ENCODE data around the gene MTCL3.

Gene MTCL3

DNA sequence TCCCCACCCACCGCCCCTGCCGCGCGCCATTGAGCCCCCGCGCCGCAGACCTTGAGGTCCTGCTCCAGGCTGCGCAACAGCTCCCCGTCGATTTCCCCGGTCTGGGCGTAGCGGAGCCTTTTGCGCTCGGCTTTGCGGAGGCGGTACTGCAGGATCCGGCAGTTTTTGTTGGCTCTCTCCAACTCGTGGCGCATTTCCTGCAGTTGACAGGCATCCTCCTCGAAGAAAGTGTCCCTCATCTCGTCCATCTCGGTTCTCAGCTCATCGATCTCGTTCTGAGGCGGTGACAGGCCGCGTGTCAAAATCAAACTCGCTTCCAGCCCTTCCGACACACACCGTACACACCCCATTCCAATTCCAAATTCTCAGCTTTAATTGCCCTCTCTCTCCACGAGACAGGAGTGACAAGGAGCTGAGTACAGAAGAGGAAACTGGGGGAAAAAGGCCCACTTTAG is 4.3 kb downstream of the MTCL3 start:
- peak; percentile 21 to 29 for DNase-seq

DNA sequence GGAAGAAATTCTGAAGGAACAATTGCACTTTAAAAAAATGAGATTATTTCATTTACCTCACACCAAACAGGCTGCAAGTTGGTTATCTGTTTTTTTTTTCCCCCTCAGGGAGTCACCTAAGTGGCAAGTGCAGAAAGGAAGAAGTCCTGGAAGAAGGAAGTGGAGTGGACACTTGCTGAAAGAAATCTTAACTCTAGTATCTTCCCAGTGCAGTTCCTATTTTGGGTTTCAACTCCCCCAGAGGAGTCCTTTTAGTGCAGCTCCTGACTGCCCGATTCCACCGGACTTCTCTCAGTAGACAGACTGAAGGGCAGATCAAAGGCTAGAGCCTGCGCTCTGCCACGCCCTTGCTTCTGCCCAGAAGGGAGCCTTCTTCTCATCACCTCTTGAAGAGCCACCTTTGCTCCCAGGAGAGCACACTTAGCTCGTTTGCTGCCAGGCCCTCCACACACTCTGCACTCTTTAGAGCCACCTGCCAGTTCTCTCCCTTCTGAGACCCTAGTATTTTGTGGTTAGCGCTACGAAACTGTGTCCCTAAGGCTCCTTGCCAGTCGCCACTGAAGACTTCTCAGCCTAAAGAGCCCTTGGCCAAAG is 4.9 kb downstream of the MTCL3 start:
- no peak for DNase-seq

DNA sequence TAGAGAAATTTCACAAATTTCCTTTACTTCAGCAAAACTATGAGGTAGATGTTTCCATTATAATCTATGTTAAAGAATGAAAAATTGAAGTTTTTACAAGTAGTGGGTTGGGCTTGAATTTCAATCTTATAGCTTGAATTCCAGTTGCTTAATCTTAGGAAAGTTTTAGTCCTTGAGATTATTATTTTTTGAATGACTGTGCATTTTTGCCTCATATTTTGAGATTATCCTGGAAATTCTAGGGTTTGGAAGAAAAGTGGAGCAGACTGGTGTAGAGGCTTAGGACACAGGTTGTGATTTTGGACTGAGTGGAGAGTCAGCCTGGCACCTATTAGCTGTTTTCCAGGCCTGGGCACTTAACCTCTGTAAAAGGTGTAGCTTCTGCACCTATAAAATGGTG is 5.7 kb downstream of the MTCL3 start:
- no peak for DNase-seq

DNA sequence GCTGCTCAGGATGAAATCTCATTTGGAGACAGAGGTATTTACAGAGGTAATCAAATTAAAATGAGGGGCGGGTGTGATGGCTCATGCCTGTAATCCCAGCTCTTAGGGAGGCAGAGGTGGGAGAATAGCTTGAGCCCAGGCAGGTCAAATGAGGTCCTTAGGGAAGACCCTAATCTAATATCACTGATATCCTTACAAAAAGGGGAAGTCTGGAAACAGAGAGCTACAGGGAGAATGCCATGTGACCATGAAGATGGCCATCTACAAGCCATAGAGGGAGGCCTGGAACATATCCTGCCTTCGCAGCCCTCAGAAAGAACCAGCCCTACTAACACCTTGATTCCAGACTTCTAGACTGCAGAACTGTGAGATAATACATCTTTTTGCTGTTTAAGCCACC is 8.3 kb downstream of the MTCL3 start:
- no peak for DNase-seq

DNA sequence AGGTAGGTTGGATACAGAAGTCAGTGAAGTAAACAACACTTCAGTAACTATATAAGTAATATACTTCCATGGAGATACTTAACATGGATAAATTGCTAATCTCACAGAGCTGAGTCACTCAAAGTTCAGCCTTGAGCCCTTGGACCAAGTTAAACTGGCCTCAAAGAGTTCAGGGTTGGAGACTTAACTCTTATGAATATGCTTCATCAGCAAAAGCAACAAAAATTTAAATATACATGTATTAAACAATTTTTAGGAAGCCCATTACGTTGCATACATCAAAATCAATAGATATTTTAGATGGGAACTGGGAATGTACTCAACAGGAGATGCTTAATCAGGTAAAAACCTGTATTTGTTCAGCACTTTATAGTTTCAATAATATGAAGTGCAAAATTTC is 12.2 kb downstream of the MTCL3 start:
- no peak for DNase-seq

DNA sequence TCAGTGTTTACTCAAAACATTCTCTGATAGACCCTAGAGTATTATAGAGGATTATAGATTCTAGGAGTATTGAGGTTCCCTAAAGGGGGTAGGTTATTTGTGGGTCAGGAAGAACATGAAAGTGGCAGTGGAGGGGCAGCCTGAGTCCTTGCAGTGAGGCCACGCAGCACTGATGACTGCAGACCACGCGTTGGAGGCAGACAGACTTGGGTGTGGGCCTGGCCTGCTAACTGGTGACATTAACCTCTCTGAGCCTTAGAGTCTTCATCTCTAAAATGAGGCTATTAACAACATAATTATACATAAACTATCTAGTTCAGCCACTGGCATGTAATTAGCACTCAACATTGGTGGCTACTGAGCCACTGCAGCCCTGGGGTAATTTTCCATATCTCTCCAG is 16.1 kb downstream of the MTCL3 start:
- DNase-seq: no peak

DNA sequence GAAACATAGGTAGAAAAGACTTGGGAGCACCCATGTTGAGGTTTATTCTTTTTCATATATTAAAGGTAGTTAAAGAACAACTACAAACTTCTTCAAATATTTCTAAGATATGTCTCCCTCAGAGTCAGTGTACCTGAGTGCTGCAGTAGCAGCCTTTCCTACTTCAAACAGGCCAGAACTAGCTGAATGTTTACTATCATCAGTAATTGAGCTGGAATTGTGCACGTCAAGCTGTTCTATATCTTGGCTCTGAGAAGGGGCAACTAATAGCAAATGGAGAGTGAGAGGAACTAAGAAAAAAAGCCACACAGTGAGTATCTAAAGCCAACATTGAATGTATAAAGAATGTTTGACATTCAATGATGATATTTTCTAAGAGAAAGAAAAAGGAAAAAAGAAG is 21.7 kb downstream of the MTCL3 start:
- no peak for DNase-seq

DNA sequence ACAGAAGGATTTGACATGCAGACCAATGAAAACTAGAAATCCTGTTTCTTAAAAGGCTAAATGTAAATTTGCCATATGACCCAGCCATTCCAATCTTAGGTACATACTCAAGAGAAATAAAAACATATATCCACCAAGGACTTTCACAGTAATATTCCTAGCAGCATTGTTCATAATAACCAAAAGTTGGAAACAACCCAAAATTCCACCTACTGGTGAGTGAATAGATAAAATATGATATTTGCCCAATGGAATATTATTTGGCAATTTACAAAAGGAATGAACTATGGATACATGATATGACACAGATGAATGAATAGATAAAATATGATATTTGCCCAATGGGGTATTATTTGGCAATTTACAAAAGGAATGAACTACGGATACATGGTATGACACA is 22.7 kb downstream of the MTCL3 start:
- no peak for DNase-seq

DNA sequence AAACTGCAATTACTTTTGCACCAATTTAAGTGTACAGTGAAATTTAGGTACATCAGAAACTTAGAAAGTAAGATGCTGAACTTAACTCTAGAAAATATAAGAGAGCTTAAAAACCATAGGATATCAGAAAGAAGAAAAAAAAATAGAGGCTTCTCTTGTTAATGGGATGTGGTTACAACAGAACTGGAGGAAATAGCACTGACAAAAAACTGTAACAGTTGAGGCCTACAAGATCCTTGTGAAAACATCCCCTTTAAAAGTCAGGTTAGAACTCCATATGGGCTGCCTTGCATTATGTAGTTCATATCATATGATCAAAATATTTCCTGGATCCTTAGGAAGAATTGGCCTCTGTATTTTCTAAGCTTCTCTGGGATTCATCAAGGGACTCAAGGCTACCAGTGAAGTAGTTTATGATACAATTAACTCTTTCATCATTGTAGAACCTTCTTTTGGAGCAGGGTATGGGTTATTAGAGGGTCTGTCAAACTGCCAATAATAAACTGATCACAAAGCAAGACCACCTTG is 24.8 kb downstream of the MTCL3 start:
- no peak for DNase-seq

DNA sequence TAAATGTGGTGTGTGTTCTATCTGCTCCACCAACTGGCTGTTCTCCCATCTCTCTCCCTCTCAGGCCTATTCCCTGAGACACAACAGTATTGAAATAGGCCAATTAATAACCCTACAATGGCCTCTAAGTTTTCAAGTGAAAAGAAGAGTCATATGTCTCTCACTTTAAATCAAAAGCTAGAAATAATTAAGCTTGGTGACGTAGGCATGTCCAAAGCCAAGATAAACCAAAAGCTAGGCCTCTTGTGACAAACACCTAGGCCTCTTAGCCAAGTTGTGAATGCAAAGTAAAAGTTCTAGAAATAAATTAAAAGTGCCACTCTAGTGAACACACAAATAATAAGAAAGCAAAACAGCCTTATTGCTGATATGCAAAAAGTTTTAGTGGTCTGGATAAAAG is 29.9 kb downstream of the MTCL3 start:
- no peak for DNase-seq

DNA sequence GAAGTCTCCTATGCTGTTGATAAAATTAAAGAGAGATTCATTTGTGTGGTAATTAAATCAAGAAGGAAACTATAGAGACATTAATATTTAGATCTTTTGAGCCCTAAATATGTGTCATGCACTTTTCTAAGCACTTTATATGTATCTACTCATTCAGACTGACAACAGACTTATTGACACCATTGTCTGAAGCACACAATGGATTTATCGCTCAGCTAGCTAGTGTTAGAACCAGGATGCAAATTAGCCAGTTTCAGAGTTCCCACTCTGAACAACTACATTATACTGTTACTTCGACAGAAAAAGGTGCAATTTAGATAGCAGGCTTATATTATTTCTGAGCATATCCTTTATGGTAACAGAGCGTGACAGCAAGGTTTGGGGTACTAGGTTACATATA is 32.2 kb downstream of the MTCL3 start:
- DNase-seq: no peak

DNA sequence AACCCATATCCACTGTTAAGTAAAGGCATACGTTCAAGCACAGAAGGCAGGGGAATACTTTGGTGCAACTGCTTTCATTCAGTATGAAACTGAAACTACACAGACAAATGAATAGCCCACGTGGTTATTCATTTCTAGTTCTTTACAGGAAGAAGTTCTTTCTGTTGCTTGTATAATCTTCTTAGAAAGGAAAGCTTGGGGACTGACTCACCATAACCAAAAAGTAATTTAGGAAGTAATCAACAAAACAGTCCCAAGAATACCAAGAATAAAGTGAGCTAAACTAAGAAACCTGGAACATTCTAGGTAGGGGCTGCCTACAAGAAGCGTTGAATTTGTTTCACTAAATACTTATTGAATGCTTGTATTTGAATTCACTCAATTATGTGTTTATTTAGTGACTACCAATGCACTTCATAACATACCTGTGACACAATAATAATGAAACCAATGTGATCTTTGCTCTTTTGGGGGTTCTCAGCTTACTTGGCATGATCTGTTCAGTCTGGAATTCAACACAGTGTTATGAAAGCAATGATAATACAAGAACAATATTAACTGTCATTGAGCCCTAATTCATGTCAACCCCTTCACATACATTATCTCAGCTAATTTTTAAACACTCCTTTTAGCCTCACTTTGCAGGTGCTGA is 34.8 kb downstream of the MTCL3 start:
- no peak for DNase-seq

DNA sequence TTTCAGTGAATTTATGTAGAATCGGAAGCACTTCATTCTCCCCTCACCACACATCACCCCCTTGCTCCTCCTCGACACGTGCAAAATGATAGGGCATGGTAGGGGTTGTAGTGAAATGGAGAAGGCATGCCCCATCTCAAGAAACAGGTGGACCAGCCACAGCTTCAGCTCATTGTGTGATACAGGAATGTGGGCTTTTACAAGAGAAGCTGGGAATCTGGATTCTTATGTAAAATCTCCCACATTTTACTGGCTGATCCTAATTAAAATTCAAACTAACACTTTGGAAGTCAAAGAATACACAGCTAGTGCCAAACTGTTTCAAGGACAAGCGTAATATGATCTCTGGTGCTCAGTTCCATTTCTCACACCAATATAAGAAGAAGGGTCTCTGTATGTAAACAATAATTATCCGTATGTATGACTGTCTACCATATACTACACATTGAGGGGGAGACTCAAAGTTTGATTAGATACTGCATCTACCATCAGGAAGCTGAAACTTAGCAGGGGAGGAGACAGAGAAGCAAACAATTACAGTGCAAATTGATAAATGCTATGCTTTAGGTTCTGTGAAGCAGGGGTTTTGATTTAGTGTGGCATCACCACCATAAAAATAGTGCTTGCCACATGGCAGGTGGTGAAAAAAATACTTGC is 35.6 kb downstream of the MTCL3 start:
- DNase-seq: no peak

DNA sequence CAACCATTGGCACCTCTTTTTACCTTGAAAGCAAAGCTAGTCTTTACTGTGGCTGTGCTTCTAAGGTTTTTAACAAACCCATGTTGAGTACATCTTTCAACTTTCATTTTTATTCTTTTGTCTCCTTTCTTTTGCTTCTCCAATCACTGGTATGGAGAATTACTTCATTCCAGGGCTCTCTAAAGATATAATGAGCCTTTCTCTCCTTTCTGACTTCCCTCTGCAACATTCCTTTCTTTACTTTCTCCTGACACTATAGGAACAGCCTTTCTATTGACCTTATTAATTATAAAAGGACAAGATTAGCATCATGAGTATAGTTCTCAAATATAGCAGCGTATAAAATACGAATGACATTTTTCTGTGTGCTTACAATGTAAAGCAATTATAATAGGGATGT is 36.8 kb downstream of the MTCL3 start:
- DNase-seq: no peak

DNA sequence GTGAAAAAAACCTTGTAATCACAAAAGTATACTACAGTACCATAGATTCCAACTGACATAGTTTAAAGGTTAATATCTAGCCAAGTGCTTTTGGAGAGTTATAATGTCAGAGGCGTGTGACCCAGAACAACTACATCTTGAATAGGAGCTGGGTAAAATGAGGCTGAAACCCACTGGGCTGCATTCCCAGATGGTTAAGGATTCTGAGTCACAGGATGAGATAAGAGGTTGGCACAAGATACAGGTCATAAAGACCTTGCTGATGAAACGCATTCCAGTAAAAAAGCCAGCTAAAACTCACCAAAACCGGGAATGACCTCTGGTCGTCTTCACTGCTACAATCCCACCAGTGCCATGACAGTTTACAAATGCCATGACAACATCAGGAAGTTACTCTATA is 37.5 kb downstream of the MTCL3 start:
- DNase-seq: no peak

DNA sequence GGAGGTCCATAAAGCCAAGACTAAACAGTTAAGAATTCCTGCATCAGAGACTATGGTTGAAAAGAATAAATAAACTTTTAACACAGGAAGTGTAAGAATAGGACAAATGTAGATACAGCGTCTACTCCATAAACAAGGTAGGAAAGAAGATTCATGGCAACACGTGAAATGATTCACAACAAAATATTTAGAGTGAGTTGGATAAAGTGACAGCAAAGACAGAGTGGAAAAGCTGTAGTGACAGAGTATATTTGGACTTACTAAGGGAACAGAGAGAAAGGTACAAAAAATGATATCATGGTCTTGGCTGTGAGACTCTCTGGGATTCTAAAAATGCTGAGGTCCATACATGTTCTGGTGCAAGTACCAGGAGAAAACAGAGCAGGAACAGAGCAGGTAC is 38.0 kb downstream of the MTCL3 start:
- DNase-seq: no peak

DNA sequence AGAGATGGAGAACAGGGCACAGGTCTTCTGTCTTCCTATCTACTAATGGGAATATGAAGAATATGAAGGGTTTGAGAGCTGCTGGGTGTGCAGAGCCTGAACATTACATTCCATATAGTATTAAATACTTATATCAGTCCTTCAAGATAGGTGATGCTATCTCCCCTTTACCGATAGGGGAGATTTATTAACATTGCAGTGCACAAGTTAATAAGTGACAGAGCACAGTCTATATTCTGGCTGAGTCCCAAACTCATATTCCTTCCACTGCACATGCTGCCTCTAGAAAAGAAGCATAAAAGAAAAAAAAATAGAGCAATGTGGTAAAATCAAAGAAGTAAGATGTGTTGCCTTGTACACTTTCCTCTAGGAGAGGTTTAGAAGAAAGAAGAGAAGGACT is 41.5 kb downstream of the MTCL3 start:
- no peak for DNase-seq

DNA sequence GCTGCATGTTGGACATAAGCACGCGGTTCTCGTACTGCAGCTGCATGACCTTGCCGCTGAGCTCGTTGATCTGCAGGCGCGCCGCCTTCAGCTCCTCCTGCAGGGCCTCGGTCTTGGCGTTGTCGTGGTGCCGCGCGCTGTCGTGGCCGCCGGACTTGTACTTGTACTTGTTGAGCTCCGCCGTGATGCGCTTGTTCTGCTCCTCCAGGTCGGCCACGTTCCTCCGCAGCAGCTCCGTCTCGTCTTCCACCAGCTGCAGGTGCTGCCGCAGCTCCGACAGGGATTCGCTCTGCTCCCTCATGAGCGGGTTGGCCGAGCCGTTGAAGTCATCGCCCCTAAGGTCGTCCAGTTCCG is 43.3 kb downstream of the MTCL3 start:
- no peak for DNase-seq

DNA sequence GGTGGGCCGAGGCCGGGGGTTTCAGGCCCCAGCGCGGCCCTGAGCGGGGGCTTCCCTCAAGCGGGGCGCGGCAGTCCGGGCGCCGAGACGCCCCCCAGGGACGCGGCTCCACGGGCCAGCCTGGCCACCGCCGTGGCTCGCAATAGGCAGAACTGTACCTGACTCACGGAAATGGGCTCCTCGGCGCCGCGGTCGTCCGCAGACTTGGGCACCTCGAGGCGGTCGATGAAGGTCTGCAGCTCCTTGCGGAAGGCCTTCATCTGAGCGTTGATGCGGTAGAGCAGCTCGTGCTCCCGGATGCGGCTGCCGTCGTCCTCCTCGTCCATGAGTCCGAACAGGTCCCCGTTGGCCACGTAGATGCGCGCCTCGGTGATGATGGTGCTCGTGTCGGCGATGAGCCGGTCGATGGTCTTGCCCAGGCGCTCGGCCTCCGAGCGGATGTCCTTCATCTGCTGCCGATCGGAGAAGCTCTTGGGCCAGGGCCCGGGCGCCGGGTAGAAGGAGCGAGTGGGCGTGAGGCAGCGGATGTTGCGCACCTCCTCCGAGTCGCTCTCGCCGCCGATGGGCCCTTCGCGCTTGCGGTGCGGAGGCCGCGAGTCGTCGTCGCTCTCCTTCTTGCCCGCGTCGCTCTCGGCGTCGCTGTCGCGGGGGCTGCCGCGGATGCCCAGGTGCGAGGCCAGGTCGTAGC is 43.9 kb downstream of the MTCL3 start:
- DNase-seq: no peak

DNA sequence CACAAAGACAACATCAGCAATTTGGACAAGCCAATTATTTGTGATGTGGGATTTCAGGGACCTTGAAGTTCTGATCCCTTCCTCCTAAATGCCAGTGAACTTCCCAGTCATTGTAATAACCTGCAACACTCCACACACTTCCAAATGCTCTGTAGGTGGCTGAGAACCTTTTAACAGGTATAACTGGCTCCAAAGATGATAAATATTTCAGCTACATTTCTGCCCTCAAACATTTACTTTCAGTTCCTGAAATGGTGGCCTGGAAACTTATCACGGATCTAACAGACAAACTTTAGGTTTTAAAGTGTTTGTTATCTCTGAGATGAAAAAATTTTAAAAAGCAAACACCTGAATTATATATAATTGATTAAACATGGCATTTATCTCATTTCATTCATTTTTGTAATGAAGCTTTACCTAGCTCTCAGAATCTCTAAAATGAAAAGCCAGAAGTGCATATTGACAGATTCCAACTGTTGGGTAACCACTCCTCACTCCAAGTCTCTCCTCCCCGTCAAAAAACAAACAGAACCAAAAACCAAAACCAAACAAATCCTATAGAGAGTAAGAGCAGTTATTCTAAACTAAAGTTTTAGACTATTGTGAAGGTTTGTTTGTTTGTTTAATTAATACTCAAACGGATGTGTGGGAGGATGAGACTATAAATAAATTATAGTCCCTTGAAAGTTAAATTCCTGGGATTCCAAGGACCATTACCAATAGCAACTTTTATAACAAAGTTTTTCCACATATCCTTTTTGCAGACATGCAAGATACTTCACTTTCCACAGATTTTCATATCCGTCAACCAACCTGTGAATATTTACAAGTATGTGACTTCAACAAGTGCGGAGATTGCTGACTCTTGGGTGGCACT is 47.5 kb downstream of the MTCL3 start:
- no peak for DNase-seq

DNA sequence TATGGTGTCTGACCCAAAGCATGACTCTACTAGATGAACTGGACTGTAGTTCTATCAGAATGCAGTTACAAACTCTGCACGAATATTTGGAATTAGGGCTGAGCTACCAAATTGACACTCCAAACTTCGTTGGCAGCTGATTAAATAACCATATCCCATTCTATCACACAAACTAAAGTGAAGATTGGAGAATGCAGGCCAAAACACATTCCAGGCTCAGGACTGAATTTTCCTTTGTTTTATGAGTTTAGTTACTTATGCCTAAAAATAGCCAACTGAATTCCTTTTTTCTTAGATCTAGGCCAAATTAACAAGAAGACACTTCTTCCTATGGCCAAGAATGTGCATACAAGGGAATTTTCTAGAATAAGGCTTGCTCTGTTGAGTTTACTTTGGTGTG is 50.2 kb downstream of the MTCL3 start:
- no peak for DNase-seq

DNA sequence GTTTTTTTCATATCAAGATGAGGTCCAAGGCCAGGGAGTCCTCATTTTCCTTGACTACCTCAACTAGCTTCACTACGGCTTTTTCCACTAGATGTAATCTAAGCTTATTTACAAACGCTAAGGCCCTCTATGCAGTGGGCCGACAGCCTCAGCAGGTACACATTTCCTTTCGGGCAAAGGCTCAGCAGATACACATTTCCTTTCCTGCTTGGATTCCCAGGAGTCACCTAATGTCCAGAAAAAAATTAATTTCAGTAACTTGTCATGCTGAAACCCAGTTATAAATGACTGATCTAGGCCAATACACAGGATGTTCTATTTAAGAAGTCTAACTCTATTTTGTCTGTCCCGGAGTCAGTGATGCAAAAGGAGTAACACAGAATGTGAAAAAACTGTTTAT is 52.7 kb downstream of the MTCL3 start:
- DNase-seq: no peak
